ENCODE data around the gene ST6GALNAC2. TPM values are rescaled to one million over a fixed set of nuclear protein-coding genes. Genes with fewer than 3 reads are reported as not detected.

ST6GALNAC2 gene
- total RNA-seq, 4 donors from 2014 or later: 71.1 to 94.3 (median 80.3) TPM

- TF ChIP-seq POLR2A (IDR thresholded peaks at IDR 0.05): no peak
- no peak for TF ChIP-seq EP300 (IDR thresholded peaks at IDR 0.05)
- TF ChIP-seq, protein P1, sequence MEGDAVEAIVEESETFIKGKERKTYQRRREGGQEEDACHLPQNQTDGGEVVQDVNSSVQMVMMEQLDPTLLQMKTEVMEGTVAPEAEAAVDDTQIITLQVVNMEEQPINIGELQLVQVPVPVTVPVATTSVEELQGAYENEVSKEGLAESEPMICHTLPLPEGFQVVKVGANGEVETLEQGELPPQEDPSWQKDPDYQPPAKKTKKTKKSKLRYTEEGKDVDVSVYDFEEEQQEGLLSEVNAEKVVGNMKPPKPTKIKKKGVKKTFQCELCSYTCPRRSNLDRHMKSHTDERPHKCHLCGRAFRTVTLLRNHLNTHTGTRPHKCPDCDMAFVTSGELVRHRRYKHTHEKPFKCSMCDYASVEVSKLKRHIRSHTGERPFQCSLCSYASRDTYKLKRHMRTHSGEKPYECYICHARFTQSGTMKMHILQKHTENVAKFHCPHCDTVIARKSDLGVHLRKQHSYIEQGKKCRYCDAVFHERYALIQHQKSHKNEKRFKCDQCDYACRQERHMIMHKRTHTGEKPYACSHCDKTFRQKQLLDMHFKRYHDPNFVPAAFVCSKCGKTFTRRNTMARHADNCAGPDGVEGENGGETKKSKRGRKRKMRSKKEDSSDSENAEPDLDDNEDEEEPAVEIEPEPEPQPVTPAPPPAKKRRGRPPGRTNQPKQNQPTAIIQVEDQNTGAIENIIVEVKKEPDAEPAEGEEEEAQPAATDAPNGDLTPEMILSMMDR (IDR thresholded peaks at IDR 0.05): no peak
- no peak for TF ChIP-seq POLR2AphosphoS5 (IDR thresholded peaks at IDR 0.05)
- no peak overlapping the region for H3K27ac ChIP-seq
- peaks cover 32% of the 10 kb centered on the region for H3K4me1 ChIP-seq
- no peak for DNase-seq (ENCODE audit: low spot score in 2 of 2)
- no peaks in the 10 kb centered on the region for H3K36me3 ChIP-seq
- no peaks in the 10 kb centered on the region for H3K27me3 ChIP-seq
- H3K4me3 ChIP-seq: no peak overlapping the region
- no peaks in the 10 kb centered on the region for H3K9me3 ChIP-seq
Measured at GRCh38 chr17:76588182-76588581, 2.5 kb upstream of the ST6GALNAC2 start.

GRCh38 chr17:76586741-76587487 lies 1.3 kb upstream of the ST6GALNAC2 start:
- TF ChIP-seq POLR2AphosphoS5 (IDR thresholded peaks at IDR 0.05) (peak in 1 of 3 donors; percentile 8), POLR2A (IDR thresholded peaks at IDR 0.05) (no peak)
- H3K4me1 ChIP-seq: peaks cover 40% of the 10 kb centered on the region
- whole genome bisulfite sequencing: 29% methylated on average over 13 of the region's 17 CpGs
- H3K36me3 ChIP-seq: no peaks in the 10 kb centered on the region
- no peaks in the 10 kb centered on the region for H3K9me3 ChIP-seq
- H3K27ac ChIP-seq: peak overlapping the region; percentile 96
- no peaks in the 10 kb centered on the region for H3K27me3 ChIP-seq
- no peak for DNase-seq (ENCODE audit: low spot score in 2 of 2)
- H3K4me3 ChIP-seq: peak overlapping the region; percentile 90

DNA sequence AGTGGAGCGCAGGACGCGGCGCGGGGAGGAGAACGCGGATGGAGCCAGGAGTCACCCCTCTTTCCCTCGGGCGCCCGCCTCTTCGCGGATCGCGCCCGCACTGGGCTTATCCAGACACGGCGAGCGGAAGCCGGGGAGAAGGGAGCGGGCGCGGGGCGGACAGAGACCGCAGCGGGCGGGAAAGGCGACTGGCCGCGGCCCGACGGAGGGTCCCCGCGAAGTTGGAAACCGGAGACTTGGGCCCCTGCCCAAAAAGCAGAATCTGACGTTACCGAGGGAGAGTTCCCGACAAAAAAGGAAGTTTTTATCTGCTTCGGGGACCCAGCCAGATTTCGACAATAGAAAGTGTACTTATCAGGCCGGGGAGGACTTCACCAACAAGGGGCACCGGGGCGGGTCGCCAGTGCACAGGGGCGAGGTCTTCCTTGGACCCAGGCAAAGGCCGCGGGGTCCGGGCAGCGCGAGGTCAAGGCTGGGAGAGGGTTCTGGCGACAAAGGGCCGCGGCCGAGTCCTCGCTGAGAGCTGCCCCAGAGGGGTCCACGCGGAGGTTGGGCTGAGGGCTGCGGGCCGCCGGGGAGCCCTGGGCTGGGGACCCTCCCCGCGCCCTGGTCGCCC lies 519 bp downstream of the ST6GALNAC2 start:
- WGBS: 1% methylated on average over 22 of the region's 62 CpGs
- peaks cover 49% of the 10 kb centered on the region for H3K4me1 ChIP-seq
- no peaks in the 10 kb centered on the region for H3K9me3 ChIP-seq
- DNase-seq (ENCODE audit: low spot score in 2 of 2): peak in 1 of 2 donors; percentile 84
- H3K27me3 ChIP-seq: no peaks in the 10 kb centered on the region
- TF ChIP-seq POLR2AphosphoS5 (IDR thresholded peaks at IDR 0.05): no peak
- no peak for TF ChIP-seq EP300 (IDR thresholded peaks at IDR 0.05)
- H3K36me3 ChIP-seq: no peaks in the 10 kb centered on the region
- peak overlapping the region; percentile 96 for H3K27ac ChIP-seq
- H3K4me3 ChIP-seq: peak overlapping the region; percentile 90

GRCh38 chr17:76584427-76585032 lies 1.1 kb downstream of the ST6GALNAC2 start:
- no peaks in the 10 kb centered on the region for H3K27me3 ChIP-seq
- DNase-seq (ENCODE audit: low spot score in 2 of 2): no peak
- H3K27ac ChIP-seq: peak overlapping the region; percentile 96
- WGBS: 29% methylated on average over 9 of the region's 17 CpGs
- no peaks in the 10 kb centered on the region for H3K9me3 ChIP-seq
- peak overlapping the region; percentile 90 for H3K4me3 ChIP-seq
- peaks cover 49% of the 10 kb centered on the region for H3K4me1 ChIP-seq
- no peaks in the 10 kb centered on the region for H3K36me3 ChIP-seq
- TF ChIP-seq, protein P1 (IDR thresholded peaks at IDR 0.05): no peak
- TF ChIP-seq EP300 (IDR thresholded peaks at IDR 0.05): no peak
- no peak for TF ChIP-seq POLR2A (IDR thresholded peaks at IDR 0.05)
- TF ChIP-seq POLR2AphosphoS5 (IDR thresholded peaks at IDR 0.05): no peak

DNA sequence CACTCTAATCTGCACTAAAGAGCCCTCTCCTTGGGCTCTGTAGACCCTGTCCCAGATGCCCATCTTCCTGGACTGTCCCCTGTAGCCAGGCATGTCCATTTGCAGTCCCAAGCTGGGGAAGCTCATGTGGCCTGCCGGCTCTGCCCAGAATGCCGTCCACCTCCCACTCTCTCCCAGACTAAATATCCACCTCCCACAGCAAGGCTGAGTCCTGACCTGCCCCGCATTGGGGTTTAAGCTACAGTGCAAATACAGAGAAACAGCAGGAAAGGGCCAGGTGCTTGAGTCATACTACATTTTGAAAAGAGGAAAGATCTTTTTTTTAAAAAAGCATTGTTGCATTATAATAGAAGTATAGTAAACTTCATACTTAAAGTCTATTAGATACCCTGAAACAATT lies 3.0 kb downstream of the ST6GALNAC2 start:
- no peaks in the 10 kb centered on the region for H3K36me3 ChIP-seq
- H3K4me1 ChIP-seq: peaks cover 49% of the 10 kb centered on the region
- 25% methylated on average over 3 of the region's 3 CpGs for WGBS
- DNase-seq (ENCODE audit: low spot score in 2 of 2): peak in 1 of 2 donors; percentile 45
- peak overlapping the region; percentile 64 for H3K27ac ChIP-seq
- no peaks in the 10 kb centered on the region for H3K27me3 ChIP-seq
- TF ChIP-seq POLR2AphosphoS5 (IDR thresholded peaks at IDR 0.05) (no peak), POLR2A (IDR thresholded peaks at IDR 0.05) (no peak), EP300 (IDR thresholded peaks at IDR 0.05) (no peak)
- TF ChIP-seq, protein P1 (IDR thresholded peaks at IDR 0.05): no peak
- H3K9me3 ChIP-seq: no peaks in the 10 kb centered on the region
- H3K4me3 ChIP-seq: no peak overlapping the region

DNA sequence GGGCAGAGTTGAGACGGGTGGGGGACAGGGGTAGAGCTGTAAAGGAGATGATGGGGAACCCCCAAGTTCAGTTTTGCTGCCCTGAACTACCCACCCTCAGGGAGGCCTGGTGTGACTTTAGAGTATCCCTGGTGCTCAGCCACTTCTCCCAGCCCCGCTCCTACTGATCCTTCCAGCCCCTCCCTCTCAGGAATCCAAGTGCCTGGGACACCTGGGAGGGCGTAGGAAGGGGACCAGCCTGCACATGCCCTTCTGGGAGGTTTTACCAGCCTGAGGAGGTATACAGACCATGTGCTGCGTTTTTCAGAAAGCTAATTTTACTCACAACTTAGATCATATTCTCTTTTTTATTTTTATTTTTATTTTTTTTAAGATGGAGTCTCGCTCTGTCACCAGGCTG lies 4.1 kb downstream of the ST6GALNAC2 start:
- Histone ChIP-seq H3K36me3 (no peaks in the 10 kb centered on the region), H3K9me3 (no peaks in the 10 kb centered on the region), H3K27ac (peak overlapping the region; percentile 64), H3K4me1 (peaks cover 40% of the 10 kb centered on the region), H3K27me3 (no peaks in the 10 kb centered on the region), H3K4me3 (no peak overlapping the region)
- 64% methylated on average over 5 of the region's 5 CpGs for WGBS
- no peak for DNase-seq (ENCODE audit: low spot score in 2 of 2)
- TF ChIP-seq, protein P1 (IDR thresholded peaks at IDR 0.05): no peak
- TF ChIP-seq POLR2AphosphoS5 (IDR thresholded peaks at IDR 0.05) (no peak), EP300 (IDR thresholded peaks at IDR 0.05) (no peak), POLR2A (IDR thresholded peaks at IDR 0.05) (no peak)
